Measurements from ENCODE around the gene ADGRB3. TPM values are rescaled to one million over a fixed set of nuclear protein-coding genes. Genes with fewer than 3 reads are reported as not detected.

The ADGRB3 gene
- total RNA-seq, 1 donor from 2014 or later, result 1.8 TPM

DNA sequence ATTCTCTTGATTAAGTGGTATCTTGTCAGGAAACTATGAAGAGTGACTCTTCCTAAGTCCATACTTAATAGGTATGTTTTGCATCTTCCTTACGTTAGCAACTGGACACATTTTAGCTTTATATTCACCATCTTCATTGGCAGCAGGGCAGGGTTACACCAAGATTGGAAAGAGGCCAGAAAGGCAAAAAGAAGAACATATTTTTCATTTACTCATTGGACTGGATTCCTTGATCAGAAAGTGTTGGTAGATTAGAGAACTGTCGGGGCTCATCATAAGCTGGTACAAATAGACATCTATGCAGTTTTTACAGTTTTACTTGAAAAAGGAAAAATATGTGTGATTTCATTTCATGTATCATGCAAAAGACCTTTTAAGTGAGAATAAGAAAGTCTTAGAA lies 696.8 kb downstream of the ADGRB3 start:
- no peaks in the 10 kb centered on the region for H3K9me3 Mint-ChIP-seq (ENCODE audit: low read depth)
- H3K36me3 Mint-ChIP-seq (ENCODE audit: insufficient read depth), result no peaks in the 10 kb centered on the region
- DNase-seq (ENCODE audit: low spot score, unreplicated experiment), result no peak
- no peaks in the 10 kb centered on the region for H3K4me1 Mint-ChIP-seq (ENCODE audit: low read depth)
- H3K27ac Mint-ChIP-seq, result no peak overlapping the region
- H3K27me3 Mint-ChIP-seq, result no peaks in the 10 kb centered on the region
- H3K4me3 Mint-ChIP-seq (ENCODE audit: low read depth), result no peak overlapping the region
- TF ChIP-seq, protein P1, sequence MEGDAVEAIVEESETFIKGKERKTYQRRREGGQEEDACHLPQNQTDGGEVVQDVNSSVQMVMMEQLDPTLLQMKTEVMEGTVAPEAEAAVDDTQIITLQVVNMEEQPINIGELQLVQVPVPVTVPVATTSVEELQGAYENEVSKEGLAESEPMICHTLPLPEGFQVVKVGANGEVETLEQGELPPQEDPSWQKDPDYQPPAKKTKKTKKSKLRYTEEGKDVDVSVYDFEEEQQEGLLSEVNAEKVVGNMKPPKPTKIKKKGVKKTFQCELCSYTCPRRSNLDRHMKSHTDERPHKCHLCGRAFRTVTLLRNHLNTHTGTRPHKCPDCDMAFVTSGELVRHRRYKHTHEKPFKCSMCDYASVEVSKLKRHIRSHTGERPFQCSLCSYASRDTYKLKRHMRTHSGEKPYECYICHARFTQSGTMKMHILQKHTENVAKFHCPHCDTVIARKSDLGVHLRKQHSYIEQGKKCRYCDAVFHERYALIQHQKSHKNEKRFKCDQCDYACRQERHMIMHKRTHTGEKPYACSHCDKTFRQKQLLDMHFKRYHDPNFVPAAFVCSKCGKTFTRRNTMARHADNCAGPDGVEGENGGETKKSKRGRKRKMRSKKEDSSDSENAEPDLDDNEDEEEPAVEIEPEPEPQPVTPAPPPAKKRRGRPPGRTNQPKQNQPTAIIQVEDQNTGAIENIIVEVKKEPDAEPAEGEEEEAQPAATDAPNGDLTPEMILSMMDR (IDR thresholded peaks at IDR 0.05; ENCODE audit: unreplicated experiment), result no peak

DNA sequence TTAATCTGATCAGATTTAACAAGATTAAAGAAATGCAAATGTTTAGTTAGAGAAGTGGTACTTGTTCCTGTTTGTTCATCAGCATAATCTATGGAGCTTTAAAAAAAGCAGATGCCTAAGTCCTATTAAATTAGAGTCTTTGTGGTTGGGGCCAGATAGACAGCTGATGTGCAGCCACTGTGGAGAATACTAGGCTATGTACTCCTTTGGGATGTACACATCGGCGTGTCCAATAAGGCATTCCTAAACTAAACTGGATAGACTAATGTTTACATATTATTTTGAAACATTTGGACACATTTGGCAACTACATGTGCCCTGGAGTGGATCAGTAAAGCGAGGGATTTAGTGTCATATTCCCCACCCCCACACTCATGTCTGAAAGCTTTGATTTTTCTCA lies 702.2 kb downstream of the ADGRB3 start:
- DNase-seq (ENCODE audit: low spot score, unreplicated experiment), result no peak
- Mint-ChIP-seq H3K27me3 (no peaks in the 10 kb centered on the region), H3K27ac (no peak overlapping the region), H3K4me3 (ENCODE audit: low read depth) (no peak overlapping the region), H3K4me1 (ENCODE audit: low read depth) (no peaks in the 10 kb centered on the region), H3K36me3 (ENCODE audit: insufficient read depth) (no peaks in the 10 kb centered on the region), H3K9me3 (ENCODE audit: low read depth) (no peaks in the 10 kb centered on the region)
- TF ChIP-seq, protein P1 (IDR thresholded peaks at IDR 0.05; ENCODE audit: unreplicated experiment), result no peak

DNA sequence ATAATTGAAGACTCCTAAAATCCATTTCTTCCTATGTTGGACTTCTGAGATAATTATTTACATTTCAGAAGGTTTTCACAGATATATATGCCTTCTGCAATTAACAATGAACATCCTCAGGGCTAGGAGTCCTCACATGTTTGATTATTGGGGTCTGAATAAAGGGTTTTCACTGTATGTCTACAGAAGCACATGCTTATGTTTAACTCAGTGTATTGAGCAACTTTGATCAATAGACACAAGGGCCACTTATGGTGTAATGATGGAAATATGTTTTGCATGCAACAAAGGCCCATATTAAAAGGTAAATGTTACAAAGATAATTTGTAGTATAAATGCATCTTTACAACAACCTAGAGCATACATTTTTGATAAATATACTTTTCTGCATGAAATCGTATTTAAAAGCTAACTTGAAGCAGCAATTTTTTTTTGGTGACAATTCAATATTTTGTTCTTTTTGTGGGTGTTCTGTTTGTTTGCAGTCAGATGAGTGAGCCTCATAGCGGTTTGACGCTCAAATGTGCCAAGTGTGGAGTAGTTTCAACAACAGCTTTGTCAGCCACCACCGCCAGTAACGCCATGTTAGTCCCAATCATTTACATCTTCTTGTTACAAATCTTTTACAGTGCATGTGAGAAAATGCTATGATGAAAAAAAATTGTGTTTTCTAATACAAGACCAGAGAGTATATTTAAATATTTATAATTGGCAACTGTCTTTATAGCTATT lies 703.5 kb downstream of the ADGRB3 start:
- Mint-ChIP-seq H3K4me3 (ENCODE audit: low read depth) (no peak overlapping the region), H3K9me3 (ENCODE audit: low read depth) (no peaks in the 10 kb centered on the region), H3K4me1 (ENCODE audit: low read depth) (no peaks in the 10 kb centered on the region), H3K36me3 (ENCODE audit: insufficient read depth) (no peaks in the 10 kb centered on the region), H3K27me3 (no peaks in the 10 kb centered on the region), H3K27ac (no peak overlapping the region)
- DNase-seq (ENCODE audit: low spot score, unreplicated experiment), result no peak
- TF ChIP-seq, protein P1 (IDR thresholded peaks at IDR 0.05; ENCODE audit: unreplicated experiment), result no peak

DNA sequence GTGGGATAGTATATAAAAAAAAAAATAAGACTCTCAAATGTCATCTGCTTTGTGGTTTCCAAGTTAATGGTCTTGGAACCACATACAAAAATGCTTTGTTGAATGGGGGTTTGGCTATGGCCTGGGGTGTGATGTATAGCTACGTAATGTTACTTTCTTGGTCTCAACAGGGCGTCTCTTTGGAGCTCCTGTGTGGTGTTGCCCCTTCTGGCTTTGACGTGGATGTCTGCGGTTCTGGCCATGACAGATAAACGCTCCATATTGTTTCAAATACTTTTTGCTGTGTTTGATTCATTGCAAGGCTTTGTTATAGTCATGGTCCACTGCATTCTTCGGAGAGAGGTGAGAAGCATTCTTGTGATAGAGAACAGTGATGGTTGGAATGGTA lies 704.1 kb downstream of the ADGRB3 start:
- no peak overlapping the region for H3K4me3 Mint-ChIP-seq (ENCODE audit: low read depth)
- H3K9me3 Mint-ChIP-seq (ENCODE audit: low read depth), result no peaks in the 10 kb centered on the region
- DNase-seq (ENCODE audit: low spot score, unreplicated experiment), result no peak
- TF ChIP-seq, protein P1 (IDR thresholded peaks at IDR 0.05; ENCODE audit: unreplicated experiment), result no peak
- no peak overlapping the region for H3K27ac Mint-ChIP-seq
- no peaks in the 10 kb centered on the region for H3K4me1 Mint-ChIP-seq (ENCODE audit: low read depth)
- H3K27me3 Mint-ChIP-seq, result no peaks in the 10 kb centered on the region
- no peaks in the 10 kb centered on the region for H3K36me3 Mint-ChIP-seq (ENCODE audit: insufficient read depth)

DNA sequence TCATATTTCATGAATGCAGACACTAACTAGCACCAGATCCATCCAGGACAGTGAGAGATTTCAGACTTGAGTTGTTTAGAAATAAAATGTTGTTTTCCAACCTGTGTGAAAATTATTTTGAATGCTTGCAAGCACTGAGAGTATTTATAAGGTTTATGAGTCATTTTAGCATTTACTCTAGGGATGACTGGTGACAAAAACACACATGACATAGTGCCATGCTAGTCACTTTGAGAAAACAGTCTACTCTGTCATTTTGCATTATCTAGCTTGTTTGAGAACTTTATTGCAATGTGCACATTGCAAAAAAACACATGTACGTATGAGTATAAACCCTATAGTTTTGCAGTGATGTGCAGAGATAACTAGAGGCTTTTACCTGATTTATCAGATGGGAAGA lies 705.1 kb downstream of the ADGRB3 start:
- Mint-ChIP-seq H3K27ac (no peak overlapping the region), H3K9me3 (ENCODE audit: low read depth) (no peaks in the 10 kb centered on the region), H3K36me3 (ENCODE audit: insufficient read depth) (no peaks in the 10 kb centered on the region), H3K4me1 (ENCODE audit: low read depth) (no peaks in the 10 kb centered on the region), H3K4me3 (ENCODE audit: low read depth) (no peak overlapping the region), H3K27me3 (no peaks in the 10 kb centered on the region)
- TF ChIP-seq, protein P1 (IDR thresholded peaks at IDR 0.05; ENCODE audit: unreplicated experiment), result no peak
- DNase-seq (ENCODE audit: low spot score, unreplicated experiment), result no peak
